Measurements from ENCODE around the gene MYBPC2. TPM values are rescaled to one million over a fixed set of nuclear protein-coding genes. Genes with fewer than 3 reads are reported as not detected.

Gene MYBPC2
- total RNA-seq, 4 donors from 2014 or later = 0.21 TPM; not detected in 3

DNA sequence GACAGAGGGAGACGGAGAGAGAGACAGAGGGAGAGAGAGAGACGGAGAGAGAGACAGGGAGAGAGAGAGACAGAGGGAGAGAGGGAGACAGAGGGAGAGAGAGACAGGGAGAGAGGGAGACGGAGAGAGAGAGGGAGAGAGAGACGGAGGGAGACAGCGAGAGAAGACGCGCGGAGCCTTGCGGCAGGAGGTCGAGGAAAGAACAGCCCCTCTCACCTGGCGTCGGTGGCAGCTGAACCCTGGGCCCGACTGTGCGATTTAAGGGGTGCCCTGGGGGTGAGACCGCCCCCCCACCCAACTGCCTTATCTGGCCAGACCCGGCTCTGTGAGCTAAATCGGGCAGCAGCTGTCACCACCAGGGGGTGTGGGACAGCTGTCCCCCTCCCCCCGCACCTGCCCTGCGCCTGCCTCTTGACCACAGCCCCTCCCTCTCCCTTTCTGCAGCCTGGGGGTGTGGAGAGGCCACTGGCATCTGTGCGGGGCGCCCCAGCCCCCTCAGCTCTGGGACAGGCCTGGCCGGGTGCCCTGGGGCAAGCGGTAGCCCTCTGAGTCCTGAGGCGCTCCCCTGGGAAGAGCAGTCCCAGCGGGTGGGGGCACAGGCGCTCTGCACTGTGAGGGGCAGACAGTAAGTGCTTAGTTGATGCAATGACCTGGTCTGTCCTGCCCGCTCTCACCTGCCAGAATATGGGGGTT lies 67.5 kb downstream of the MYBPC2 start:
- H3K4me1 ChIP-seq = peaks cover 0 to 11% (median 0%) of the 10 kb centered on the region in 4 donors
- DNase-seq (ENCODE audit: low spot score in 2 of 2) = no peak
- H3K9me3 ChIP-seq = no peaks in the 10 kb centered on the region
- TF ChIP-seq POLR2A (IDR thresholded peaks at IDR 0.05) (no peak), EP300 (IDR thresholded peaks at IDR 0.05) (no peak)
- TF ChIP-seq, protein P1, sequence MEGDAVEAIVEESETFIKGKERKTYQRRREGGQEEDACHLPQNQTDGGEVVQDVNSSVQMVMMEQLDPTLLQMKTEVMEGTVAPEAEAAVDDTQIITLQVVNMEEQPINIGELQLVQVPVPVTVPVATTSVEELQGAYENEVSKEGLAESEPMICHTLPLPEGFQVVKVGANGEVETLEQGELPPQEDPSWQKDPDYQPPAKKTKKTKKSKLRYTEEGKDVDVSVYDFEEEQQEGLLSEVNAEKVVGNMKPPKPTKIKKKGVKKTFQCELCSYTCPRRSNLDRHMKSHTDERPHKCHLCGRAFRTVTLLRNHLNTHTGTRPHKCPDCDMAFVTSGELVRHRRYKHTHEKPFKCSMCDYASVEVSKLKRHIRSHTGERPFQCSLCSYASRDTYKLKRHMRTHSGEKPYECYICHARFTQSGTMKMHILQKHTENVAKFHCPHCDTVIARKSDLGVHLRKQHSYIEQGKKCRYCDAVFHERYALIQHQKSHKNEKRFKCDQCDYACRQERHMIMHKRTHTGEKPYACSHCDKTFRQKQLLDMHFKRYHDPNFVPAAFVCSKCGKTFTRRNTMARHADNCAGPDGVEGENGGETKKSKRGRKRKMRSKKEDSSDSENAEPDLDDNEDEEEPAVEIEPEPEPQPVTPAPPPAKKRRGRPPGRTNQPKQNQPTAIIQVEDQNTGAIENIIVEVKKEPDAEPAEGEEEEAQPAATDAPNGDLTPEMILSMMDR (IDR thresholded peaks at IDR 0.05) = peak in 1 of 5 experiments; percentile 10
- H3K36me3 ChIP-seq = peaks cover 0 to 2% (median 0%) of the 10 kb centered on the region in 3 donors
- no peak overlapping the region for H3K27ac ChIP-seq
- 27 to 29% methylated on average over 23 to 26 of the region's 27 CpGs for WGBS, 2 donors
- no peak overlapping the region for H3K4me3 ChIP-seq
- H3K27me3 ChIP-seq = peaks cover 0 to 11% of the 10 kb centered on the region in 2 donors

DNA sequence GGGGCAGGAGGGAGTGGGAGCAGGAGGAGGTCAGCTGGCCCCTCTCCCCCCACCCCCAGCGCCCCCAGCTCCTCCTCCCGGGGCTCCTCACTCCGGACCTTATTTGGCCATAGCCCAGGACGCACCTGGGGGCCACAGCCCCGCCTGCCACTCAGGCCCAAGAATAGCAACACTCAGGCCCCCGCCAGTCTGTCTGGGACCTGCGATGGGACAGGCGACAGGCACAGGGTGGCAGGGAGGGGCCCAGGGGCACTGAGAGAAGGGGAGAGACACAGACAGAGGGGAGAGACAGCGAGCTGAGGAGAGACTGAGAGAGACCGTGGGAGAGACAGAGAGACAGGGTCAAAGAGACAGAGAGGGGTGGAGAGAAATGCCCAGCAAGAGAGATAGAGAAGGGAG lies 68.1 kb downstream of the MYBPC2 start:
- WGBS, 2 donors = 56 to 69% methylated on average over 5 to 7 of the region's 10 CpGs
- no peak for DNase-seq (ENCODE audit: low spot score in 2 of 2)

DNA sequence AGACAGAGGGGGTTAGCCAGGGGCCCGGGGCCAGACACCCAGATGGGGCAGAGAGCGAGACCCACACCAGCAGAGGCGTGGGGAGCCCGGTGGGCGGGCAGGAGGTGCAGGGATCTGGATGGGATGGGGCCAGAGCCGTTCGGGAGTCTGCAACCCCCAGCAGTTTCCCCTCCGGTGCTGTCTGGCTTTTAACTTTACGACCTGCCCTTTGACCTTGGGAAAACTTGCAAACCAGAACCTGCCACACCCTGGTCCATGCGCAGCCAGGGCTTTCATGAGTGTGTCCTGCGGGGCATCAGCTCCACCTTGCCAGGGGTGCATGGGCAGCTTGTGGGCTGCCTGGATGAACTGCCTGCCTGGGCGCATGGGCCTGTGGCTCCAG lies 68.5 kb downstream of the MYBPC2 start:
- peaks cover 0 to 12% (median 0%) of the 10 kb centered on the region in 3 donors for H3K36me3 ChIP-seq
- H3K27ac ChIP-seq = no peak overlapping the region
- peaks cover 0 to 11% of the 10 kb centered on the region in 2 donors for H3K27me3 ChIP-seq
- H3K4me3 ChIP-seq = no peak overlapping the region
- H3K4me1 ChIP-seq = peaks cover 0 to 9% (median 0%) of the 10 kb centered on the region in 4 donors
- DNase-seq (ENCODE audit: low spot score in 2 of 2) = no peak
- no peak for TF ChIP-seq EP300 (IDR thresholded peaks at IDR 0.05)
- TF ChIP-seq POLR2A (IDR thresholded peaks at IDR 0.05) = no peak
- TF ChIP-seq, protein P1 (IDR thresholded peaks at IDR 0.05) = no peak
- 41 to 53% methylated on average over 10 to 11 of the region's 12 CpGs for WGBS, 2 donors
- no peaks in the 10 kb centered on the region for H3K9me3 ChIP-seq

More for the DNA sequence above, 68.1 kb downstream of the MYBPC2 start:
- Histone ChIP-seq H3K4me3 (no peak overlapping the region), H3K4me1 (peaks cover 0 to 11% (median 0%) of the 10 kb centered on the region in 4 donors), H3K9me3 (no peaks in the 10 kb centered on the region), H3K27ac (no peak overlapping the region), H3K36me3 (peaks cover 0 to 8% (median 0%) of the 10 kb centered on the region in 3 donors), H3K27me3 (peaks cover 0 to 11% of the 10 kb centered on the region in 2 donors)
- TF ChIP-seq, protein P1 (IDR thresholded peaks at IDR 0.05) = no peak
- no peak for TF ChIP-seq EP300 (IDR thresholded peaks at IDR 0.05)
- no peak for TF ChIP-seq POLR2A (IDR thresholded peaks at IDR 0.05)

DNA sequence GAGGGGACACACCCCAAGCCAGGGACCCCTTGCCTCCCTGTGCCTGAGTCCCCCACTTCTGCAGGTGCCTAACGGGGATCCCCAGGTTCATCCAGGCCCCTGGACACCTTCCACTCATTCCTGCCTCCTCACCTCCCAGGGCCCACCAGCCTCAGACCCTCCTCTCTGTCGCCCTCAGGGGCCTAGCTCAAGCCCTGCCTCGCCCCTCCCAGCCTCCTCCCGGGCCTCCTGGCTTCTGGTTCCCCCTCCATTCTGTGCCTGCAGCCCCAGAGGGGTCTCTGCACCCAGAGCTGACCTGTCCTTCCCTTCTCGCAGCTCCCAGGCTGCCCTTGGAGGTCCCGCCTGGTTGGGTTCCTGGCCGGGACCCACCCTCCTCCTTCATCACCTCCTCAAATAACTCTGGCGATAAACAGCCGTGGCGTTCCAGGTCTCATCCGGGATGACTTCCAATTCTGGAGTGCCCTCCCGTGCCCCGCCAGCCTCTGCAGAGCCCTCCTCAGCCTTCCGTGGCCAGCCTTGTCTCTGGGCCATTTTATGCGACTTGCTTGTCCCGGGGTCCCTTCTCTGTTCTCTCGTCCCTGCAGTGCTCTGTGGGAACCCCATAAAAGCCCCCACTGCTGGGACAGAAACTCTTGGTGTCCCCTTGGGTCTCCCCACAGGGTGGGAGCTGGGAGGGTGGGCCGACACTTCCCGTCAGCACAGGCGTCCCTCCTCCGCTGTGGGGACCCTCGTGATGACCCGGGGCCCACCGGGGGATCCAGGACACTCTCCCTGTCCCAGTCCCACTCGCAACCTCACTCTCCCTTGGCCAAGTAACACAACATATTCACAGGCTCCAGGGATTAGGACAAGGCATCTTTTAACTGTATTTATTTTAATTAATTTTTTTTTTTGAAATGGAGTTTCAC lies 69.1 kb downstream of the MYBPC2 start:
- TF ChIP-seq EP300 (IDR thresholded peaks at IDR 0.05) (no peak), POLR2A (IDR thresholded peaks at IDR 0.05) (no peak)
- TF ChIP-seq, protein P1 (IDR thresholded peaks at IDR 0.05) = no peak
- DNase-seq (ENCODE audit: low spot score in 2 of 2) = no peak

More for the DNA sequence above, 69.1 kb downstream of the MYBPC2 start:
- Histone ChIP-seq H3K27me3 (peaks cover 0 to 11% of the 10 kb centered on the region in 2 donors), H3K4me3 (no peak overlapping the region), H3K4me1 (peaks cover 0 to 2% (median 0%) of the 10 kb centered on the region in 4 donors), H3K36me3 (peaks cover 0 to 15% (median 0%) of the 10 kb centered on the region in 3 donors), H3K27ac (no peak overlapping the region), H3K9me3 (no peaks in the 10 kb centered on the region)
- 62 to 65% methylated on average over 23 to 25 of the region's 25 CpGs for WGBS, 2 donors

All from tibial nerve (tissue), 4 donors.